Measurements from ENCODE around the gene OCIAD1.
A peak's percentile ranks its signal among the peaks of the same experiment; 100 is the strongest.
"Not testable (repeated sequence)": the region's sequence is repeated elsewhere in the genome, so short reads cannot be mapped to it uniquely, and the experiment has no call there.

OCIAD1 gene

GRCh38 chr4:48830706-48831531 is at the start of gene OCIAD1:
OCIAD1 (plus strand) TSS chr4:48831088; CDS start chr4:48832625, 1,537 bp downstream.
- DNase-seq: peak; percentile 93

- DNase-seq: no peak
Observed at GRCh38 chr4:48781968-48782367, 48.9 kb upstream of the OCIAD1 start.

GRCh38 chr4:48785302-48785701 is 45.6 kb upstream of the OCIAD1 start:
- no peak for DNase-seq

- DNase-seq: no peak
Observed at GRCh38 chr4:48786549-48786948, 44.3 kb upstream of the OCIAD1 start.

GRCh38 chr4:48787056-48787455 is 43.8 kb upstream of the OCIAD1 start:
- DNase-seq: no peak

DNA sequence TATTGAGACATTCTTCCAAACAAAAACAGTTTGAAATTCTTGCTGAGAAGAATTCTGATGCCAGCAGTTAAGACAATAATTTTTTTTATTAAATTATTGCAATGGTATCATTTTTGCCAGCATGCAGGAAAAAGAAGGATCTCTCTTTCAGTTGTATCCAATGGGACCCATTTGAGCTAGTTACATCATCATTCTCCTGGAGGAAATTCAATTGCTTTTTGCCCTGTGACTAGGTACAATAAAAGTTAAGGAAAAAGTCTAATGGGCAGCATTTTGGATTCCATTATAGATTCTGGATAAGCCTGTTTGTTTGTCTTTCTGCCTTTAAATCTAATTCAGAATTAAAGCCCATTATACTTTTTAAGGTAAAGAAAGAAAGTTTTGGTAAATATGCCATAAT is 40.3 kb upstream of the OCIAD1 start:
- DNase-seq: no peak

- no peak for DNase-seq
Observed at GRCh38 chr4:48791313-48791712, 39.6 kb upstream of the OCIAD1 start.

- DNase-seq: no peak
Observed at GRCh38 chr4:48792348-48793006, 38.4 kb upstream of the OCIAD1 start.

DNA sequence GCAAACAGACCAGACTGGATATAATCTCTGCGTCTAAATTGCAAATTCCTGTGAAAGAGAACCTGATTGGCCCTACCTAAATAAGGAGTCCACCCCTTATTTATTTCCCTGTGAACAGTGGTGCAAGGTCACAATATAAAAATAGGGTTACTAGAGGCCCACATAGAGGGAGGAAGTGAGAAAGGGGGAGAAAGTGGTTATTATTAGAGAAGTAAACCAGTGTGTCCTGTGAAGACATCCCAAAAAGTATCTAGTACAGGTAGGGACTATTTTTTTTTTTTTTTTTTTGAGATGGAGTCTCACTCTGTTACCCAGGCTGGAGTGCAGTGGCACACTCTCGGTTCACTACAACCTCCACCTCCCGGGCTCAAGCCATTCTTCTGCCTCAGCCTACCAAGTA is 35.8 kb upstream of the OCIAD1 start:
- DNase-seq: no peak

- DNase-seq: no peak
Observed at GRCh38 chr4:48796191-48796926, 34.5 kb upstream of the OCIAD1 start.

- no peak for DNase-seq
Observed at GRCh38 chr4:48796927-48797679, 33.8 kb upstream of the OCIAD1 start.

- DNase-seq: no peak
Observed at GRCh38 chr4:48798117-48798516, 32.8 kb upstream of the OCIAD1 start.

- DNase-seq: no peak
Observed at GRCh38 chr4:48799157-48799556, 31.7 kb upstream of the OCIAD1 start.

DNA sequence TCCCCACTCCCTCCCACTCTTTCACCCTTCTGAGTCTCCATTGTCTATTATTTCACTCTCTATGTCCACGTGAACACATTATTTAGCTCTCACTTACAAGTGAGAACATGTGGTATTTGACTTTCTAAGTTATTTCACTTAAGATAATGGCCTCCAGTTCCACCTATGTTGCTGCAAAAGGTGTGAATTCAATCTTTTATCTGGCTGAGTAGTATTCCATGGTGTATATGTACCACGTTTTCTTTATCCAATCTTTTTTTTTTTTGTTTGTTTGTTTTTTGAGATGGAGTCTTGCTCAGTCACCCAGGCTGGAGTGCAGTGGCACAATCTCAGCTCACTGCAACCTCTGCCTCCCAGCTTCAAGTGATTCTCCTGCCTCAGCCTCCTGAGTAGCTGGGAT is 30.7 kb upstream of the OCIAD1 start:
- not testable (repeated sequence) for DNase-seq

GRCh38 chr4:48801016-48801715 is 29.7 kb upstream of the OCIAD1 start:
- no peak for DNase-seq

DNA sequence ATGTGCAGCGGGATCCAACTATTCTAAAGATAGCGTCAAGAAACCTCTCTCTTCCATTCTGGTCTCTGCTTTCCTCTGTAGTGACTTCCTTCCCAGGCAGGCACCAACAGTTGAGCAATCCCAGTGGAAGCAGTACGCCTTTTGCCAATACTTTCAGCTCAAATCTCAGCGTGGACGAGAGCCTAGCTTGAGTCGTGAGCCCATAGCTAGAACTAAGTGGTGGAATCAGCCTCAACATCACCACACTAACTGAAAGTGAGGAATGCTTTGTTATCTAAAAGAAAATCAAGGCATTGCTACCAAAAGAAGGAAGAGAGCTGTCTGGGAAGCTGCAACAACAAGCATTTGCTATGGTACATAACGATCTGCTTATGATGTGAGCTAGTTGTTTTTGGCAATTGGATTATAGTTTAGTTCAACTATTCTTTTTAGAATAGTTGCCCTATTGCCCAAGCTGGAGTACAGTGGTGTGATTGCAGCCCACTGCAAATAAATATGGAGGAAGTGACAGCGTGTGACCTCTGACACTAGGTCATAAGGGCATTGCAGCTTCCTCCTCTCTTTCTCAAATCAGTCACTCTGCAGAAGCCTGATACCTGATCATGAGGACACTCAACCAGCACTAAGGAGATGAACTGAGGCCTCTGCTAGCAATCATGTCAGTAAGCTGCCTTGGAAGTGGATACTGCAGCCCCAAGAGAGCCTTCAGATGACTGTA is 26.1 kb upstream of the OCIAD1 start:
- no peak for DNase-seq

DNA sequence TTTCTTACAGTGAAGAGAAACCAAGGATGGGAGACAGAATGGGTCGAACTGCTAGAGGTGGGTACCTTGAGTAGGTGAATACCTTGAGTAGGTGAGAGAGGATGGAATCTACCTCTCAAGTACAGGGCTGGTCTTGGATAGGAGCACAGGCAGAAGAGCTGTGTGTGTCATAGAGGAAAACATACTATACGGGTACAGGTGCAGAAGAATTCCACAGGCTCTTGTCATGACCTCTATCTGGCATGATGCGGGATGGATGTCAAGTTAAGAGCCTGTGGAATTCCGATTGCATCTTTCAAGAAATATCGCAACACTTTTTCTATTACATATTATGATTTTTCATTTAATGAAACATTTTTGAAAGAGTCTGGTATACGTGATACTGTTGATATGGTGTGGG is 18.0 kb upstream of the OCIAD1 start:
- no peak for DNase-seq

DNA sequence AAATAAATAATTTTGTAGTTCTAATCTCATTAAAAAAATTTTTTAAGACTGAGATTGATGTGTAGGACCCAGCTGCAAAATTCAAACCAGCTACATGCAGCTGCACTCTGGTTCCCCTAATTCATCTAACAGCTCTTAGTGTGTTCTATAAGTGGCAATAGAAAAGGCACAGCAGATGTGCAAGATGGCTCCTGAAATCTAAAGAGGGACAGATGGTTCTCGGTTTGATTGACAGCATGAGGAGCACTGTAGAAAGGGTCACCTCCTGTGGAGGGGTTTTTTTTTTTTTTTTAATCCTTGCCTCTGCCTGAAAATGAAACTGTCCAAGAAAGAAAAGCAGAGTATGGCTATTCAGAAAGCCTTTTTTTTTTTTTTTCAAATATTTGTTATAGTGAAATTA is 16.9 kb upstream of the OCIAD1 start:
- no peak for DNase-seq

- DNase-seq: no peak
Observed at GRCh38 chr4:48815483-48815882, 15.4 kb upstream of the OCIAD1 start.

DNA sequence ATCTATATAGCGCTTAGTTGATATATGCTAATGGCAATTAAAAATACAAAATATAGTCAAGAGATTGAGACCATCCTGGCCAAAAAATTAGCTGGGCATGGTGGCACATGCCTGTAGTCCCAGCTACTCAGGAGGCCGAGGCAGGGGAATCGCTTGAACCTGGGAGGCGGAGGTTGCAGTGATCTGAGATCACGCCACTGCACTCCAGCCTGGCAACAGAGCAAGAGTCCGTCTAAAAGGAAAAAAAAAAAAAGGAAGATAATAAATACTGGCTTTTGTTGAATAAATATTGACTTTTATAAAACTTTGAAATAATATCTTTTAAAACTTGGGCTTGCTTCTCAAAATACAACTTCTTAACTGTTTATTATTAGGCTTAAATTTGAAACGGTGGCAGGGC is 14.6 kb upstream of the OCIAD1 start:
- not testable (repeated sequence) for DNase-seq

- DNase-seq: no peak
Observed at GRCh38 chr4:48816971-48817370, 13.9 kb upstream of the OCIAD1 start.

GRCh38 chr4:48821431-48821830 is 9.5 kb upstream of the OCIAD1 start:
- DNase-seq: not testable (repeated sequence)

Data from right forelimb (tissue), 1 donor.